Activated naive CD8-positive, alpha-beta T cell treated with anti-CD3 and anti-CD28 coated beads for 36 hours (primary cell): ENCODE results near the gene MSX1. TPM values are rescaled to one million over a fixed set of nuclear protein-coding genes. Genes with fewer than 3 reads are reported as not detected.

Source experiments
- DNase-seq: peaks from one replicate; pipeline ENCODE4 v3.0.0; 2021
- H3K27ac Mint-ChIP-seq: one replicate; pipeline ENCODE4 v1.8.0; 2022; ENCODE audit warnings: mild to moderate bottlenecking, moderate library complexity, mixed read lengths
- H3K27me3 Mint-ChIP-seq: one replicate; pipeline ENCODE4 v1.8.0; 2022; ENCODE audit warnings: mild to moderate bottlenecking, mixed read lengths
- H3K36me3 Mint-ChIP-seq: one replicate; pipeline ENCODE4 v1.8.0; 2021; ENCODE audit warnings: mild to moderate bottlenecking, mixed read lengths
- H3K4me1 Mint-ChIP-seq: one replicate; pipeline ENCODE4 v1.8.0; 2021; ENCODE audit warnings: mixed read lengths
- H3K4me3 Mint-ChIP-seq: one replicate; pipeline ENCODE4 v1.8.0; 2022; ENCODE audit warnings: mild to moderate bottlenecking, moderate library complexity, mixed read lengths
- H3K9me3 Mint-ChIP-seq: one replicate; pipeline ENCODE4 v1.8.0; 2022; ENCODE audit warnings: mixed read lengths
- total RNA-seq, 2 experiments: library from RNA; stranded (reverse); gene quantifications; one replicate each; pipeline ENCODE4 v1.2.3, GENCODE V29; 2021

MSX1 gene
- total RNA-seq, 2 experiments from 2014 or later = 0.10 to 0.14 TPM

DNA sequence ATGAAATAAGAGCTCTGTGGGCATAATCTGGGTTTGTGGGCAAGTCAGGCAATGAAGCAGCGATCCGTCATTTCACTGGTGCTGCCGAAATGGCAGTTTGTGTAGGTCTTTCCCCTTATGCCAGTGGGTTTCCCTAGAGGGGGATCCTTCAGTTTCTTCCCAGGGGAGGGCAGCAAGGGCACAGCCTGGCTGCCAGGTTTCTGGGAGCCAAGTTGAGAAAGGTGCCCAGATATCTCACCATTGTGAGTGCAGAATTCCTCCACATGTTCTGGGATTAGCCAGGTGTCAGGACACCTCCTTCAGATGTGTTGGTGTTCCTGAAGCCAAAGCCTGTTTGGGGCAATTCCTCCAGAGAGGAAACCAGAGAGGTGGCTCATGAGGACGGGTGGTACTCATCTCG, 28.0 kb downstream of the MSX1 start:
- DNase-seq = no peak
- Mint-ChIP-seq H3K4me1 (no peaks in the 10 kb centered on the region), H3K27ac (no peak overlapping the region), H3K4me3 (no peak overlapping the region), H3K36me3 (no peaks in the 10 kb centered on the region), H3K27me3 (peaks cover 7% of the 10 kb centered on the region), H3K9me3 (no peaks in the 10 kb centered on the region)

DNA sequence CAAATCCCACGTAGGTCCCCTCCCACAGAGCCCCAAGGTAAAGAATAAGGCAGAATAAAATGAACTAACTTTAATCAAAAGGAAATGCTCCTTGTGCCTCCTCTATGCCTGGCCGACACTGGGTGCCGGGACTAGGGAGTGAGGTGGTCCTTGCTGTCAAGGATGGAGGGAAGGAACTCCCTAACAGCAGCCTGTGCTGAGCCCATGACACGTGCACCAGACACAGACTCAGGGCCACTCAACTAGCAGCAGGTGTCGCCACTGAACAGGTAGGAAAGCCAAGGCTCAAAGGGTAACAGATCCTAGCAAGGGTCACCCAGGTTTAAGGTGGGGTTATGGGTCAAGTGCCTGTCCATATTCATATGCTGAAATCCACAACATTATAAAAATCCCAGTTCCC, 29.2 kb downstream of the MSX1 start:
- Mint-ChIP-seq H3K4me1 (no peaks in the 10 kb centered on the region), H3K4me3 (no peak overlapping the region), H3K9me3 (no peaks in the 10 kb centered on the region), H3K36me3 (no peaks in the 10 kb centered on the region), H3K27ac (no peak overlapping the region), H3K27me3 (peaks cover 7% of the 10 kb centered on the region)
- no peak for DNase-seq

DNA sequence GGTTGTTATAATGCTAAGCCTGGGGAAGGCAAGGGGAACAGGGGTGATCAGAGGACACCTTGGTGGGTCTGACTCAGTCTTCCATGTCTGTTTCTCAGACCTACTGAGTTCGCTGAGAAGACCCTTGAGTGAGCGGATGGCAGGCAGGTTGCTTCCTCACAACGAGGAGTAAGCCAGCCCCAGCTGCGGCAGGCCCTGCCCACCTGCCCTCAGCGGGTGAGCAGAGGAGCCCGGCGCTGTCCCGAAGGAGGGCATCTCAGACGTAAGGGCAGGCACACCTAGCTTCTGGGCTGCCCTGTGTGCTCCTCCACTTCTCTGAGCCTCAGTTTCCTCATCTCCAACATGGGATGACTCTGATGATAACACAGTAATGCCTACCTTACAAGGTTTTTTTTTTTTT, 30.3 kb downstream of the MSX1 start:
- H3K4me1 Mint-ChIP-seq = no peaks in the 10 kb centered on the region
- H3K27ac Mint-ChIP-seq = no peak overlapping the region
- no peaks in the 10 kb centered on the region for H3K9me3 Mint-ChIP-seq
- no peaks in the 10 kb centered on the region for H3K36me3 Mint-ChIP-seq
- DNase-seq = no peak
- H3K4me3 Mint-ChIP-seq = no peak overlapping the region
- H3K27me3 Mint-ChIP-seq = peaks cover 7% of the 10 kb centered on the region

DNA sequence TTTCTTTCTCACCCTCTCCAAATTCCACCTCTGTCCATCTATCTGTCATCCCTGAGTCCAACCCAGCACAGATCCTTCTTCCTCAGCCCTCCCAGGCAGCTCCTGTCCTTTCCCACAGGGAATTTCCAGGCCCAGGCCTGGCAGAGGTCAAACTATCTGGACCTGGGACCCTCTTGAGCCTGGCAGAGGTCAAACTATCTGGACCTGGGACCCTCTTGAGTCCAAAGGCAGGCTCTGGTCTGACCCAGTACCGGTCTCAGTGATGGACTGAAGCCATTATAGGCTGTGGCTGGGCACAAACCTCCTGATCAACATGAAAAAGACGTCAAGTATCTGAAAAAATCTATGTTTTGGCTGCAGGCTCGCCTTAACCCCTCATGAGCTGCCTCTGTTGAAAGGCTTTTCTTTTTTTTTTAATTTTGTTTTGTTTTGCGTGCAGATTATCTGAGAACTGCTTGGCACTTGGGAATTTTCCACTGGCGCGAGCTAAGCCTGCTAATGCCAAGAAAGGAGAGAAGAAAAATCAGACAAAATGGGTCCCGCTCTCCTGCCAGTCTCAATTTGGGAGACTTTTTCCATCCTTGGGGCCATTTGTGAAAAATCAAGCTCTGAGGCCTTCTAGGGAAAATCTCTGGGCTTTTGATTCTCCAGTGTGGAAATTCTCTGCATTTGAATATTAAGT, 31.2 kb downstream of the MSX1 start:
- Mint-ChIP-seq H3K27ac (no peak overlapping the region), H3K4me3 (no peak overlapping the region), H3K27me3 (peaks cover 7% of the 10 kb centered on the region), H3K36me3 (no peaks in the 10 kb centered on the region), H3K4me1 (no peaks in the 10 kb centered on the region), H3K9me3 (no peaks in the 10 kb centered on the region)
- DNase-seq = no peak

DNA sequence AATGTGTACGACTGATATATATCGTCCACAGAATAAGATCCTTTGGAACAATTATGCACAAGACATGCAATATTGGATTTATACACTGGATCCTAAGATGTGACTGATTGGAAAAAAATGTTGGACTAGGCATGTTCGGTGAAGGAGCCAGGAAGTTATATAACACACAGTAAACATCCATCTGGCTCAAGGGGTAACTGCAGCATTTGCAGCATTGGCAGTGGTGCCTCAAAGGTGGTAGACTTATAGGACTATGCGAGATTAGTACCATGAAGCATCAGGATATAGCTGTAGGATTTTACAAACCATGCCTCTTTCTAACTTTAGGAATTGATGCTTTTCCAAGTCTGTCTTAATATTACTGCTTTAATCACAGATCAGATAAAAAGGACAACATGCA, 34.3 kb downstream of the MSX1 start:
- H3K27me3 Mint-ChIP-seq = no peaks in the 10 kb centered on the region
- no peak overlapping the region for H3K27ac Mint-ChIP-seq
- H3K4me3 Mint-ChIP-seq = no peak overlapping the region
- DNase-seq = no peak
- no peaks in the 10 kb centered on the region for H3K36me3 Mint-ChIP-seq
- H3K9me3 Mint-ChIP-seq = no peaks in the 10 kb centered on the region
- no peaks in the 10 kb centered on the region for H3K4me1 Mint-ChIP-seq

DNA sequence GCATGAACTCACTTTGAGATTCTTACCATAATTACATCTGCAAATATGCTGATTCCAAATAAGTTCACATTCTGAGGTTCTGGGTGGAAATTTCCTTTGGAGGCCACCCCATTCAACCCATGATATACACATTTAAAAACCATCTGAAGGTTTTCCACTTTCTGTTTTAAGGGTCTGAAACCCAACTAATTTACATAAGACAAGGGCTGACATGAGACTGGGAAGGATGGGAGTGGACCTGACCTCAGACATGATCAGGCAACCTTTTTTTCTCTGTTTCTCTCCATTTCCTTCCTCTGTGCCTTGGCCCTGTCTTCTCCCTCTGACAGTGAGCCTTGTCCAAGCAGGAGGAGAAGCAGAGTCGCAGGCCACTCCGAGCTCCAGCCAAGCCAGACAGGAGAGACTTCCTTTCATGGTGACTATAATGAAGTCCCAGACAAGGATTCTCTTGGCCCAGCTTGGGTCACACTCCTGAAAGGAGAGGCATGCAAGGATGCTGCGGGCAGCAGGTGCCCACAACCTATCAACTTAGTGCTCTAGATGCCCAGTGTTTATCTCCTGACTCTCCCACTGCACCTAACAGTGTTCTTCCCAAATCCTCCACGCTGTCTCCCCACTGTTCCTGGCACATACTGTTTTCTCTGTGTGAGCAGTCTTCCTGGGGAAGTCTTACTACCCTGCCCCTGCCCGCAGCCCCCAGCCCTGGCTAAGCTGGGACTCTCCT, 39.9 kb downstream of the MSX1 start:
- Mint-ChIP-seq H3K4me3 (no peak overlapping the region), H3K9me3 (no peaks in the 10 kb centered on the region), H3K4me1 (no peaks in the 10 kb centered on the region), H3K36me3 (no peaks in the 10 kb centered on the region), H3K27me3 (no peaks in the 10 kb centered on the region), H3K27ac (no peak overlapping the region)
- no peak for DNase-seq

DNA sequence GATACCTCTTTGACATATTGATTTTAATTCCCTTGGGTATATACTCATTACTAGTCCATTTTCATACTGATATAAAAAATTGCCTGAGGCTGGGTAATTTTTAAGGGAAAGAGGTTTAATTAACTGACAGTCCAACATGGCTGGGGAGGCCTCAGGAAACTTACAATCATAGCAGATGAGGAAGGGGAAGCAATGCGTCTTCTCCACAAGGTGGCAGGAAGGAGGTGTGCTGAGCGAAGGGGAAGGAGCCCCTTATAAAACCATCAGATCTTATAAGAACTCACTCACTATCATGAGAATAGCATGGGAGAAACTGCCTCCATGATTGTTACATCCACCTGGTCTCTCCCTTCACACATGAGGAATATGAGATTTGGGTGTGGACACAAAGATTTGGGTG, 42.4 kb downstream of the MSX1 start:
- no peak overlapping the region for H3K27ac Mint-ChIP-seq
- DNase-seq = no peak
- no peak overlapping the region for H3K4me3 Mint-ChIP-seq
- no peaks in the 10 kb centered on the region for H3K9me3 Mint-ChIP-seq
- H3K4me1 Mint-ChIP-seq = no peaks in the 10 kb centered on the region
- no peaks in the 10 kb centered on the region for H3K36me3 Mint-ChIP-seq
- peaks cover 15% of the 10 kb centered on the region for H3K27me3 Mint-ChIP-seq

DNA sequence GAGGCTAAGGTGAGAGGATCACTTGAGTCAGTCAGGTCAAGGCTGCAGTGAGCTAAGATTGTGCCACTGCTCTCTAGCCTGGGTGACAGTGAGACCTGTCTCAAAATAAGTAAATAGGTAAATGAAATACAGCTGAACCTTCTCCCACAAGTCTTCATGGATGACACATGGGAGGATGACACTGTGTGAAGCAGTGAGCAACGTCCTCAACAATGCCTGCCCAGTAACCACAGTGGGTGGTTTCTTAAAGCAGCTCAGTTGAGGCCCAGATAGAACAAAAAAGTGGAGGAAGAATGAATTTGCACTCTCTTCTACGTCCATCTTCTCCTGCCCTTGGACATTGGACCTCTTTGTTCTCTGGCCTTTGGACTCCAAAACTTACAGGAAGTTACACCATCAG, 52.7 kb downstream of the MSX1 start:
- no peak for DNase-seq
- H3K27ac Mint-ChIP-seq = no peak overlapping the region
- H3K4me3 Mint-ChIP-seq = no peak overlapping the region
- H3K4me1 Mint-ChIP-seq = no peaks in the 10 kb centered on the region
- H3K27me3 Mint-ChIP-seq = peaks cover 19% of the 10 kb centered on the region
- H3K36me3 Mint-ChIP-seq = no peaks in the 10 kb centered on the region
- no peaks in the 10 kb centered on the region for H3K9me3 Mint-ChIP-seq

DNA sequence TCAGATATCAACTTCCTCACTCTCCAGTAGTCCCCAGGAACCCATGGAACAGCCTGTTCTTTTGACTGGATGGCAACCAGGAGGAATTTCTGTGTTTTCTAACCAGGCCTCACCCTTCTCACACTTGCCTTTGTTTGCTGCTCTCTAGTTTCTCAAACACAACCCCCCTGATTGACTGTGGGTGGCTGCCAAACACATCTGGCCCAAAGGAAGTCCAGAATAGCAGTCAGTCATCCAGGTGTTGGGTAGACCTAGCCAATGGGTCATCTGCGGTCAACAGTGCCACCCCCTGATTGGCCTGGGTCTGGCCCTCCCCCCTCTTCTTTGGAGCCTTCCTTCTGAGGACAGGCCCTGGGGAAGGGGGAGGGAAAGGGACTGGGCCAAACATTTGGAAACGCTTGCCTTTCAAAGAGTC, 53.7 kb downstream of the MSX1 start:
- no peak for DNase-seq
- no peak overlapping the region for H3K4me3 Mint-ChIP-seq
- no peaks in the 10 kb centered on the region for H3K4me1 Mint-ChIP-seq
- H3K27me3 Mint-ChIP-seq = peaks cover 9% of the 10 kb centered on the region
- no peaks in the 10 kb centered on the region for H3K9me3 Mint-ChIP-seq
- no peak overlapping the region for H3K27ac Mint-ChIP-seq
- H3K36me3 Mint-ChIP-seq = no peaks in the 10 kb centered on the region

Other genes starting within 250 kb of the MSX1 start
- gene CYTL1, start 159.8 kb downstream of the MSX1 start, total RNA-seq = not detected
- gene STK32B, start 191.8 kb downstream of the MSX1 start, total RNA-seq = not detected